ENCODE results near the gene SGO2. TPM values are rescaled to one million over a fixed set of nuclear protein-coding genes. Genes with fewer than 3 reads are reported as not detected.
"Not testable (repeated sequence)": the region's sequence is repeated elsewhere in the genome, so short reads cannot be mapped to it uniquely, and the experiment has no call there.

Gene SGO2
- total RNA-seq, 1 donor from 2014 or later, result 0.96 TPM

DNA sequence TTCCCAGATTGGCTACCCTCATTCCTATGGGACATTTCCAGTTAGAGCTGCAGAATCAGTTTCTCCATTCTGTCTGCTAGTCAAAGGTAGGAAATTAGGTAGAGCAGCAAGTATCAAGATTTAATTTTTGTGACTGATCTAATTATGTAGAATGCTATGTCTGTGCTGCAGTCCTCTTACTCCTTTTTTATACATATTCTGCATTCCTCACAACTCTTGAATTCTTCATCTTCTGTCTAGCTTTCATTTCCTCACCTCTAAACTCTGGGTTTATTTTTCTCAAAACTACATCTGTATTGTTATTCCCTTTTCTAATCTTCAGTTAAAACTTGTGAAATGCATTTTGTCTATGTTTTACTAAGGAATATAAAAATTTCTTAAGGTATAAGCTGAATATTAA lies 8.6 kb downstream of the SGO2 start:
- intact Hi-C loops (cut with DNase I), result no loop called here
- H3K4me3 ChIP-seq, result no peak overlapping the region
- H3K36me3 ChIP-seq, result no peaks in the 10 kb centered on the region
- TF ChIP-seq, protein P1, sequence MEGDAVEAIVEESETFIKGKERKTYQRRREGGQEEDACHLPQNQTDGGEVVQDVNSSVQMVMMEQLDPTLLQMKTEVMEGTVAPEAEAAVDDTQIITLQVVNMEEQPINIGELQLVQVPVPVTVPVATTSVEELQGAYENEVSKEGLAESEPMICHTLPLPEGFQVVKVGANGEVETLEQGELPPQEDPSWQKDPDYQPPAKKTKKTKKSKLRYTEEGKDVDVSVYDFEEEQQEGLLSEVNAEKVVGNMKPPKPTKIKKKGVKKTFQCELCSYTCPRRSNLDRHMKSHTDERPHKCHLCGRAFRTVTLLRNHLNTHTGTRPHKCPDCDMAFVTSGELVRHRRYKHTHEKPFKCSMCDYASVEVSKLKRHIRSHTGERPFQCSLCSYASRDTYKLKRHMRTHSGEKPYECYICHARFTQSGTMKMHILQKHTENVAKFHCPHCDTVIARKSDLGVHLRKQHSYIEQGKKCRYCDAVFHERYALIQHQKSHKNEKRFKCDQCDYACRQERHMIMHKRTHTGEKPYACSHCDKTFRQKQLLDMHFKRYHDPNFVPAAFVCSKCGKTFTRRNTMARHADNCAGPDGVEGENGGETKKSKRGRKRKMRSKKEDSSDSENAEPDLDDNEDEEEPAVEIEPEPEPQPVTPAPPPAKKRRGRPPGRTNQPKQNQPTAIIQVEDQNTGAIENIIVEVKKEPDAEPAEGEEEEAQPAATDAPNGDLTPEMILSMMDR (IDR thresholded peaks at IDR 0.05), result no peak
- no peaks in the 10 kb centered on the region for H3K9me3 ChIP-seq
- no peaks in the 10 kb centered on the region for H3K4me1 ChIP-seq
- H3K27ac ChIP-seq, result no peak overlapping the region
- H3K27me3 ChIP-seq, result no peaks in the 10 kb centered on the region
- no peak for DNase-seq (ENCODE audit: low spot score in 2 of 2)

DNA sequence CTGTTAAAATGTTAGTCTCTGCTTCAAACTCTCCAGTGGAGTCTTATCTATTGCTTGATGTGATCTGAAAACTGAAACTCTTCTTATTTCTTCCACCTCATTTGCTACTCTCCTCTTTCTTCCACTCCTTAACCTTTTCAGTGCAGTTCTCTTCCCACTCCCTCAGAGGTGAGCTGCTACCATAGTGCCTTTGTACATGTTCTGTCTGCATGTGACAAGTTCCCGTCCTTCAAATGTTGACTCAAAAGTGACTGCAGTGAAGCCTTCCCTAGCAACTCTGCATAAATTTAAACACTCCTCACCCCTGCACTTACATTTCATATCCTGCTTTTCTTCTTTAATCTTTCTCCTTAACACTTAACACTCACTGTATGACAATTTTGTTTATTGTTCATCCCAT lies 12.1 kb downstream of the SGO2 start:
- no peaks in the 10 kb centered on the region for H3K27me3 ChIP-seq
- no peak for DNase-seq (ENCODE audit: low spot score in 2 of 2)

DNA sequence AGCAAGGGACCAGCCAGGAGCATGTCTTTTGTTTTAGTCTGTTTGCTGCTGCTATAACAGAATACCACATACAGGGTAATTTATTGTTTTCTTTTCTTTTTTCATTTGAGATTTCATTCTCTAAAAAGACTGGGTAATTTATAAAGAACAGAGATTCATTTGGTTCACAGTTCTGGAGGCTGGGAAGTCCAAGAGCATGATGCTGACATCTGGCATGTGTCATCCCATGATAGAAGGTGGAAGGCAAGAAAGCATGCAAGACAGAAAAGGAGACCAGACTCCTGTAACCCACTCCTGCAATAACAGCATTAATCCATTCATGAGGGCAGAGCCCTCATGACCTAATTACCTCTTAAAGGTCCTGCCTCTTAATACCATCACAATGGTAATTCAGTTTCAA lies 14.8 kb downstream of the SGO2 start:
- Histone ChIP-seq H3K36me3 (no peaks in the 10 kb centered on the region), H3K4me3 (no peak overlapping the region), H3K27me3 (no peaks in the 10 kb centered on the region), H3K27ac (no peak overlapping the region), H3K9me3 (no peaks in the 10 kb centered on the region), H3K4me1 (no peaks in the 10 kb centered on the region)
- TF ChIP-seq, protein P1 (IDR thresholded peaks at IDR 0.05), result no peak
- intact Hi-C loops (cut with DNase I), result no loop called here
- no peak for DNase-seq (ENCODE audit: low spot score in 2 of 2)

More for the DNA sequence above, 12.1 kb downstream of the SGO2 start:
- Histone ChIP-seq H3K27ac (no peak overlapping the region), H3K9me3 (no peaks in the 10 kb centered on the region), H3K4me3 (no peak overlapping the region), H3K36me3 (no peaks in the 10 kb centered on the region), H3K4me1 (no peaks in the 10 kb centered on the region)
- intact Hi-C loops (cut with DNase I), result no loop called here
- TF ChIP-seq, protein P1 (IDR thresholded peaks at IDR 0.05), result no peak

DNA sequence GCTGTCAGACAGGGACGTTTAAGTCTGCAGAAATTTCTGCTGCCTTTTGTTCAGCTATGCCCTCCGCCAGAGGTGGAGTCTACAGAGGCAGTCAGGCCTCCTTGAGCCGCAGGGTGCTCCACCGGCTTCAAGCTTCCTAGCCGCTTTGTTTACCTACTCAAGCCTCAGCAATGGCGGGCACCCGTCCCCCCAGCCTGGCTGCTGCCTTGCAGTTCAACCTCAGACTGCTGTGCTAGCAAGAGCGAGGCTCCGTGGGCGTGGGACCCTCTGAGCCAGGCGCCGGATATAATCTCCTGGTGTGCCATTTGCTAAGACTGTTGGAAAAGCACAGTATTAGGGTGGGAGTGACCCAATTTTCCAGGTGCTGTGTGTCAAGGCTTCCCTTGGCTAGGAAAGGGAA lies 40.6 kb downstream of the SGO2 start:
- H3K9me3 ChIP-seq; DNase-seq (ENCODE audit: low spot score in 2 of 2); H3K27me3 ChIP-seq; H3K36me3 ChIP-seq; intact Hi-C loops (cut with DNase I); H3K4me1 ChIP-seq; H3K4me3 ChIP-seq; H3K27ac ChIP-seq: not testable (repeated sequence)

DNA sequence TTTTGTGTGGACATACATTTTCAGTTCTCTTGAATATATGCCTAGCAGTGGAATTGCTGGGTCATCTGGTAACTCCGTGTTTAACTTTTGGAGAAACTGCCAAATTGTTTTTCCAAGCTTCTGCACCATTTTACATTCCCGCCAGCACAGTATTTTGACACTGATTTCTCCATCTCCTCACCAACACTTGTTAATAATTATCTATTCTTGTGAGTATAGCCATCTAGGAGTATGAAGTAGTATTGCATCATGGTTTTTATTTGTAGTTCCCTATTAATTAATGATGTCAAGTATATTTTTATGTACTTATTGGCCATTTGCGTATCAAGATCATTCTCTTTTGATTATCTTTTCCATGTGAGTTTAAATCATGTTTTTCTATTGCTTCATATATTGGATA lies 41.9 kb downstream of the SGO2 start:
- H3K27me3 ChIP-seq, result no peaks in the 10 kb centered on the region
- H3K27ac ChIP-seq, result no peak overlapping the region
- intact Hi-C loops (cut with DNase I), result no loop called here
- H3K9me3 ChIP-seq, result no peaks in the 10 kb centered on the region
- no peaks in the 10 kb centered on the region for H3K4me1 ChIP-seq
- H3K36me3 ChIP-seq, result no peaks in the 10 kb centered on the region
- no peak for DNase-seq (ENCODE audit: low spot score in 2 of 2)
- TF ChIP-seq, protein P1 (IDR thresholded peaks at IDR 0.05), result no peak
- no peak overlapping the region for H3K4me3 ChIP-seq

DNA sequence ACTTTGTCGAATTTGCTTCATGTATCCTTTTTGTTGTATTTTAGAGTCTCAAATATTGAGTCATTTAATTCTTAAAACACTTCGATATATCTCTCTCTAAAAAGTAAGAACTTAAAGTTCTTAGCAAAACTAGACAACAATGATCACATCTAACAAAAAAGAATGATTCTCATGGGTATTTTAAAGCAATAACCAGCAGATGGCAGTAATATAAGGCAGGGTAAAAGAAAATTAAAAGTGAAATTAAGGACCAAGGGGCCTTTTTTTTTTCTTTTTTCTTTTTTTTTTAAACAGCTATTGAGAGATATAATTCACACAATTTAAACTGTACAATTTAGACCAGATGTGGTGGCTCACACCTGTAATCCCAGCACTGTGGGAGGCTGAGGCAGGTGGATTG lies 50.0 kb downstream of the SGO2 start:
- no peaks in the 10 kb centered on the region for H3K27me3 ChIP-seq
- no peak overlapping the region for H3K27ac ChIP-seq
- TF ChIP-seq, protein P1 (IDR thresholded peaks at IDR 0.05), result peak in 2 of 3 experiments; percentile 20 to 43
- H3K4me1 ChIP-seq, result no peaks in the 10 kb centered on the region
- no peak overlapping the region for H3K4me3 ChIP-seq
- no peak for DNase-seq (ENCODE audit: low spot score in 2 of 2)
- H3K9me3 ChIP-seq, result no peaks in the 10 kb centered on the region
- no peaks in the 10 kb centered on the region for H3K36me3 ChIP-seq
- intact Hi-C loops (cut with DNase I), result no loop called here
